GM19193 (cell line): ENCODE results near the gene EZH1.

Experiments
- POLR2A ChIP-seq: IDR thresholded peaks from 4 replicates; pipeline ENCODE4 v1.6.1; 2011; ENCODE audit not compliant: insufficient read depth, insufficient read length; ENCODE audit errors: extremely low read depth

Gene EZH1

GRCh38 chr17:42682722-42683403 lies 62.0 kb downstream of the EZH1 start:
- TF ChIP-seq POLR2A = no peak

GRCh38 chr17:42681976-42682721 lies 62.7 kb downstream of the EZH1 start, which contains the start of gene CNTNAP1:
Gene CNTNAP1, plus strand, starts transcription at chr17:42682531. Its CDS starts 299 bp downstream, at chr17:42682830.
- TF ChIP-seq POLR2A = no peak

GRCh38 chr17:42680331-42680808 lies 64.5 kb downstream of the EZH1 start:
- no peak for TF ChIP-seq POLR2A

- TF ChIP-seq POLR2A = peak; percentile 72
Observed at GRCh38 chr17:42679492-42680330, 65.1 kb downstream of the EZH1 start.

GRCh38 chr17:42678951-42679491 lies 65.8 kb downstream of the EZH1 start:
- no peak for TF ChIP-seq POLR2A

GRCh38 chr17:42677921-42678781 lies 66.7 kb downstream of the EZH1 start:
- peak; percentile 59 for TF ChIP-seq POLR2A

GRCh38 chr17:42677012-42677857 lies 67.6 kb downstream of the EZH1 start:
- no peak for TF ChIP-seq POLR2A

GRCh38 chr17:42676424-42677011 lies 68.3 kb downstream of the EZH1 start, which contains the start of gene PLEKHH3:
Gene PLEKHH3, minus strand, starts transcription at chr17:42676994. Its CDS starts 431 bp downstream, at chr17:42676563.
- peak; percentile 41 for TF ChIP-seq POLR2A

- no peak for TF ChIP-seq POLR2A
Observed at GRCh38 chr17:42675965-42676423, 68.8 kb downstream of the EZH1 start.

- TF ChIP-seq POLR2A = no peak
Observed at GRCh38 chr17:42675348-42675964, 69.4 kb downstream of the EZH1 start.

- TF ChIP-seq POLR2A = no peak
Observed at GRCh38 chr17:42674755-42675347, 70.0 kb downstream of the EZH1 start.
